Right forelimb (tissue), 1 donor: ENCODE measurements around the gene NOVA2.

ENCODE experiments used
- DNase-seq: peaks from one replicate; pipeline ENCODE4 v3.0.0-alpha.2; 2018

Gene NOVA2

GRCh38 chr19:45960595-45961235, 12.9 kb downstream of the NOVA2 start:
- no peak for DNase-seq

GRCh38 chr19:45959517-45960025, 14.1 kb downstream of the NOVA2 start:
- DNase-seq: no peak

DNA sequence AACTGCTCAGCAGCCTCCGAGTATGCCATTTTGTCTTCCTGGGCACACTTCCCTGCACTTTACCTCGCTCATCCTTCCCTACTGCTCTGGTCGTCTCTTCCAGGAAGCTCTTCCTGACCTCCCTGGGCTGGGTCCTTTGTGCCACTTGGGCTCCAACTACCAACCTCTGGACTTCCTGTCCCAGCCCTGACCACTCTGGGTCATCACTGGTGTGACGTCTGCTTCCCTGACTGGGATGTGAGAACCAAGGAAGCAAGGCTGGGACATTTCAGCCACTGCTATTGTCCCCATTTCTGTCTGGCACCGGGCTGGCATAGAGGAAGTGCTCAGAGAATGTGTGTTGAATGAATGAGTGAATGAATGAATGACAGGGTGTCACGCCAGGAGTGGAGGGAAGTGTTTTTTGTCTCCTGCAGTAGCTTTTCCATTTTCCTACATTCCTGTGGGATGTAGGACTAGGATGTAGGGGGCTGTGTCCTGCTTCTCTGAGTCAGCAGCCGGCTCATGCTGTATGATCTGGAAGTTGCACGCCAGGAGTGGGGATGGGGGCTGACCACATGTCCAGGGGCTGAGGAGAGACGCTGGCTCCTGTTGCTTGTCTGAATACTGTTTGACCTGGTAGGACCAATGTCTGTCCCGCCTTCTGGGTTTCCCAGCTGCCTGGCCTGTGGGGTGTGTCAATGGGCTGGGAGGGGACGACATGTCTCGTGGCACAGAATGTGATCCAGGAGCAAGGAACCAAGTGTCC, 14.7 kb downstream of the NOVA2 start:
- no peak for DNase-seq

DNA sequence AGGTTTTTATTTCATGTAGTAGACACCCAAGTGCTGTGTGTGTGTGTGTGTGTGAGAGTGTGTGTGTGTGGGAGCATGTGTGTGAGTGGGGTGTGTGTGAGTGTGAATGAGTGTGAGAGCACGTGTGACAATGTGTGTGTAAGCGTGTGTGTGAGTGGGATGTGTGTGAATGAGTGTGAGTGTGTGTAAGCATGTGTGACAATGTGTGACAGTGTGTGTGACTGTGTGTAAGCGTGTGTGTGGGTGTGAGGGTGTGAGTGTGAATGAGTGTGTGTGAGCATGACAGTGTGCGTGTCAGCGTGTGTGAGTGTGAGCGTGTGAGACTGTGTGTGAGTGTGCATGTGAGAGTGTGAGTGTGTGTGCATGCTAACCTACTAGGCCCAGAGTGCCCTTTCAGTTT, 15.3 kb downstream of the NOVA2 start:
- DNase-seq: no peak

DNA sequence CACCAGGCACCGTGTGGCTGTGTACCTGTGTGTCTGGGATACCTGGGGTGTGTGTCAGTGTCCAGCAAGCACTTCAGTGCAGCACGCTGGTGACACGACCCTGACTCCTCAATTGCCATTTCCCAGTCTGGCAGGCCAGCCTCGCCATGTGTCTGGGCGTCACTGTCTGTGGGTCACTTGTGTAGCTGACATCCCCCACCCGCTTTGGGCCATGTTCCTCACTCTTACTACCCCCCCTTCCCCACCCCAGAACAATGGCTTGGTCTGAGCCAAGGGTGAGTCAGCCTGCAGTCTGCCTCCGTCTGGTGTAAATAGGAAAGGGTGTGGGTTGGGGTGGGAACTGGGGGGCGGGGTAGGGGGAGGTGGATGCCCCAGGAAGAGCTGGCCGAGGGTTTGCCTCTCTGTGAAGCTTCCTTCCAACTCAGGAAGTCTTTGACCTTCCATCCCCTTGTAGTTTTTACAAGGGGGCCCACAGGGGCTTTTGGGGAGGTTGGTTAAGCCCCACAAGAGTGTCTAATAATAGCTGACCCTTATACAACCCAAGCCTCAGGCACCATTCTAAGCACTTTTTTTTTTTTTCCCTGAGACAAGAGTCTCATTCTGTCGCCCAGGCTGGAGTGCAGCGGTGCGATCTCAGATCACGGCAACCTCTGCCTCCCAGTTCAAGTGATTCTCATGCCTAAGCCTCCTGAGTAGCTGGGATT, 17.6 kb downstream of the NOVA2 start:
- DNase-seq: no peak

- no peak for DNase-seq
Measured at GRCh38 chr19:45954156-45954555, 19.5 kb downstream of the NOVA2 start.

DNA sequence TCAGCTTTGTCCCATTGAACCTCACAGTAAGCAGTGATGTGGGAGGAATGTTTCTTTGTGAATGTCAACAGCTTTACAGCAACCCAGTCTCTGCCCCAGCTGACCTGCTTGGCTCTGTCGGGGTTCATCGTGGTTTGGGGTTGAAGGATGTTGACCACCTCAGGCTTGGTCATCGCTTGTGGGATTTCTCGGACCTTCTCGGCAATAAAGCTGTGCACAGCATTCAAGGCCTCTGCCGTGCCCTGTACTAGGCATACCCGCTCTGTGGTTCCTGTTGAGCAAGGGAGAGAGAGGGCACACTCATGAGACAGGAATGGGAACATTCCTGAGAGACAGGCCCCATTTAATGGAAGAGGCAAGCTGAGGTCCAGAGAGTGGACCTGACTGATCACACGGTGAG, 20.0 kb downstream of the NOVA2 start:
- DNase-seq: no peak

GRCh38 chr19:45952686-45953505, 20.8 kb downstream of the NOVA2 start:
- peak; percentile 83 for DNase-seq

DNA sequence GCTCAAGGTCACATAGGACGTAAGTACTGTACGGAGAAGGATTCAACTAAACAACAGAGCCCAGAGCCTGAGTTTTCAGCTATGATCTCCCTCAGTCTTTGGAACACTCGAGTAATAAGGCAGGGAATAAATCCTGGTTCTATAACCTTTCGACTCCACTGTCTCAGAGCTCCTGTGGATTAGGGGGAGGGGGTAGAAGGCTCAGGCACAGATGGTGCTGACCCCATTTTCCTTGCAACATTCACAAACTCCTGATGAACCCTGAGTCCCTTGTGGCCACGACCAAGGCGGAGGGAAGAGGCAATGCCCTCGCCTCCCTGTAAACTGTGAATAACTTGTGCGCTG, 21.4 kb downstream of the NOVA2 start:
- no peak for DNase-seq

- no peak for DNase-seq
Measured at GRCh38 chr19:45947926-45948325, 25.7 kb downstream of the NOVA2 start.

GRCh38 chr19:45940515-45940805, 33.2 kb downstream of the NOVA2 start:
- no peak for DNase-seq

DNA sequence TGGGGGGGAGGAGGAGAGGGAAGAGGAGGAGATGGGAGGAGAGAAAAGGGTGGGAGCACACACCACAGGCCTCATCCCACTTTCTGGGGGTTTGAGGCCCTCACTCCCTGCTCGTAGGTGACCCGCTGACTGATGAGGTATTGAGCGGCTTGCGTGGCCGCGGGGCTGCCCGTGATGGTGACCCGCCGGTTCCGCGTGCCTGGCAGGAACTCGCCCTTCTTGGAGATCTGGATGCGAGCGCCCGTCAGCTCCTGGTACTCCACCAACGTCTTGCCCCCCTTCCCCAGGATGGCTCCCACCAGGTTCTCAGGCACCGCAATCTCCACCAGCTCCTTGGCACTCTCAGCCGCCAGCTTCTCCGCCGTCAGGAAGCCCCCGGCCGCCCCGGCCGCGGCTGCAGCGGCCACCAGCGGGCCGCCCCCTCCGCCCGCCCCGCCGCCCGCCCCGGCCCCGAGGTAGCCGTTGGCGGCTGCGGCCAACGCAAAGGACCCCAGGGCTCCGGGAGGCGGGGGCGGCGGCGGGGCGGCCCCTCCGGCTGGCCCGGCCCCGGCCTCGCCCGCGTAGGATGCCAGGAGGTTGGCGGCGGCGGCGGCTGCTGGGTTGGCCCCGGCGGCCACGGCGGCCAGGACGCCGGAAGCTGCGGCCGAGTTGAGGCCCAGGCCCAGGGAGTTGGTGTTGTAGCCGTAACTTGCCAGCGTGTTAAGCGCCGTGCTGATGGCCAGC, 33.7 kb downstream of the NOVA2 start:
- DNase-seq: no peak

DNA sequence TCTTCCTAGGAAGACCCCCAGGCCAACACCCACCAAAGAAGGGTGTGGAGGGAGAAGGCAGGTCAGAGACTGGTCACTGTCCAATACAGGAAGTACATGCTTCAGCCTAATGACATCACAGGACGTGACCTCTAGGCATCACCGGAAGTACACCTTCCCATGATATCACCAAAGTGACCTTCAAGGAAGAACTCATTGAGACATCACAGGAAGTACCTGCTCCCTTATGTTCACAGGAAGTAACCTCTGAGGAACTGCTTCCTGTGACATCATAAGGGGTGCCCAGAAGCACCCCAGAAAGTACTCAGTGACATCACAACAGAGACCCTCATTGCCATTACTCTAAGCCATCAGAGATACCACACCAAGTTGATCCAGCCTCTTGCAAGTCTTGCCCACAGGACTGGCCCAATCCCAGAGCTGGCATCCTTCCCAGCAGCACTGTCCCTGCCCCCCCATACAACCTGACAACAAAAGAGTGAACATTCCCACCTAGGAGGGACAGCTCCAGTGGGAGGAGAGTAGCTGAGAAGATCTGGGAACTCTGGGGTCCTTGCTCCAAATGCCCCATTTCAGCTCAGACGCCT, 34.8 kb downstream of the NOVA2 start:
- no peak for DNase-seq

DNA sequence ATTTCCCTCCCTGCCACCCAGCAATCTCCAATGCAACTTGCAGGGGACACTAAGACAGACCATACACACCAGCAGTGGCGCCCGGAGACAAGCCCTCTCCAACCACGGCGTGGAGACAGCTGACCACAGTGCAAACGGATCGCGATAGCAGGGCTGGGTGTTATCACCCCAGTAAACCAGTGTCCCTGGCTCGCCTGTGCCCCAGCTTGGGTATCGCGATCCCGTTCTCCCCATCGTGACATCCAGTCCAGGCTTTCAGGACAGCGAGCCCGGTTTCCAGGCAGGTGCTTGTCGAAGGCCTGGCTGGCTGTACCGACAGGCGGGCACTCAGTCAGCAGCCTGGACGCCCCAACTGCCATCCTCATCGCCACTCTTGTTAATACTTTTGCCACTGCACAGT, 38.4 kb downstream of the NOVA2 start:
- DNase-seq: no peak

- DNase-seq: no peak
Measured at GRCh38 chr19:45934551-45935230, 39.0 kb downstream of the NOVA2 start.

GRCh38 chr19:45933759-45934158, 39.9 kb downstream of the NOVA2 start:
- no peak for DNase-seq

- no peak for DNase-seq
Measured at GRCh38 chr19:45931055-45931454, 42.6 kb downstream of the NOVA2 start.

DNA sequence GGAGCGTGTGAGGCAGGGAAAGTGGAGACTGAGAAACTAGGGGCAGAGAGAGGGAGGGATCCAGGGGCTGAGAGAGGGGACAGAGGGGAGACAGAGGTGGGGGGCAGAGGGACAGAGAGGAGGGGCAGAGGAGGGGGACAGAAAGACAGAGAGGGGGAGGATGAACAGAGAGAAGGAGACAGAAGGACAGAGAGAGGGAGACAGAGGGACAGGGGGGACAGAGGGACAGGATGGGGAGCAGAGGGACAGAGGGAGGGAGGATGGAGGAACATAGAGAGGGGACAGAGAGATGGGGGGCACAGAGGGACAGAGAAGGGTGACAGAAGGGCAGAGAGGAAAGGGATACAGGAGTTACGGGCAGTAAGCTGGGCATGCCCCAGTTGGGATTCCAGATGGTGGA, 44.4 kb downstream of the NOVA2 start:
- DNase-seq: no peak

GRCh38 chr19:45927565-45928261, 46.0 kb downstream of the NOVA2 start:
- DNase-seq: peak; percentile 87

DNA sequence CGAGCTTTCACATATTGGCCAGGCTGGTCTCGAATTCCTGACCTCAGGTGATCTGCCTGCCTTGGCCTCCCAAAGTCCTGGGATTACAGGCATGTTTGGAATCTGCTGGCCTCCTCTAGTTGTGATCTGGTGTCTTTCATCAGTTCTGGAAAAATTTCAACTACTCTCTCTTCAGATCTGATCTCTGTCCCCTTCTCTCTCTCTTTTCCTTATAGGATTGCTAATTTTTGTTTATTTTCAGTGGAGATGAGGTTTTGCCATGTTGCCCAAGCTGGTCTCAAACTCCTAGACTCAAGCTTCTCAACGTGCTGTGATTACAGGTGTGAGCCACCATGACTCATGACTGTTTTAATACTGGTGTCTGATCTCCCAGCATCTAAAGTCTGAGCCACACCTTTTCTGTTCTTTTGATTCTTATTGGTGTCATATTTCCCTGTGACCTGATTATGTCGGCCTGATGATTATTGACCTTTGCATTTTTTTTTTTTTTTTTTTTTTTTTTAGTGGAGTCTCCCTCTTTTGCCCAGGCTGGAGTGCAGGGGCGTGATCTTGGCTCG, 48.7 kb downstream of the NOVA2 start:
- DNase-seq: no peak

DNA sequence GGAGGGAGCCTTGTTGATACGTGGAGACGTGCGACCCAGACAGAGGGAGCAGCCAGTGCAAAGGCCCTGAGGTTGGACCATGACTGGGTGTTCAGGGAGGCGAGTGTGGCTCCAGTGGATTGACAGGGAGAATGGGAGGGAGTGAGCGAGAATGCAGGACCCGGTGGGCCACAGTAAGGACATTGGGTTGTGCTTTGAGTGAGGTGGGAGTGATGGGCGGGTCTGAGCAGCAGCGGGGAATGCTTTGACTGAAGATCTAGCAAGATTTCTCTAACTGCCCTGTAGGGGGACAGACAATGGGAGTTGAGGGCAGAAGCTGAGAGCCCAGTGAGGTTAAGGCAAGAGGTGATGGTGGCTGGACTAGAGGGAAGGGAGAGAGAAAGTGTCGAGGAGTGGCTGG, 51.4 kb downstream of the NOVA2 start:
- no peak for DNase-seq
